Smooth muscle cell (in vitro differentiated cells): ENCODE measurements around the gene ADH1B. TPM values are rescaled to one million over a fixed set of nuclear protein-coding genes. Genes with fewer than 3 reads are reported as not detected.

Experiments
- DNase-seq: peaks from one replicate; lab custom pipeline; 2025; ENCODE audit not compliant: unreplicated experiment; lab: John Stamatoyannopoulos, UW
- H2AFZ ChIP-seq: fragments of 200-600 bp; sonication (generic); 2 replicates; pipeline ENCODE4 v1.6.0; 2016; ENCODE audit warnings: antibody characterized with exemption, low read depth, mild to moderate bottlenecking
- H3F3A ChIP-seq: fragments of 200-600 bp; sonication (generic); 2 replicates; pipeline ENCODE4 v1.6.0; 2017; ENCODE audit warnings: antibody characterized with exemption, low read depth
- H3K27ac ChIP-seq: fragments of 200-600 bp; sonication (generic); 2 replicates; pipeline ENCODE4 v1.5.1; 2016; ENCODE audit warnings: low read depth, mild to moderate bottlenecking
- H3K27me3 ChIP-seq: fragments of 200-600 bp; sonication (generic); 2 replicates; pipeline ENCODE4 v1.6.1; 2016; ENCODE audit warnings: low read depth, mild to moderate bottlenecking
- H3K36me3 ChIP-seq: fragments of 200-600 bp; sonication (generic); 2 replicates; pipeline ENCODE4 v1.5.1; 2016; ENCODE audit warnings: low read depth
- H3K4me1 ChIP-seq: fragments of 200-600 bp; sonication (generic); 2 replicates; pipeline ENCODE4 v1.5.1; 2016; ENCODE audit warnings: low read depth
- H3K4me2 ChIP-seq: fragments of 200-600 bp; sonication (generic); 2 replicates; pipeline ENCODE4 v1.6.0; 2016; ENCODE audit warnings: mild to moderate bottlenecking
- H3K4me3 ChIP-seq: fragments of 200-600 bp; sonication (generic); 2 replicates; pipeline ENCODE4 v1.5.1; 2016; ENCODE audit warnings: mild to moderate bottlenecking
- H3K79me2 ChIP-seq: fragments of 200-600 bp; sonication (generic); 2 replicates; pipeline ENCODE4 v1.6.0; 2016; ENCODE audit warnings: low read depth, mild to moderate bottlenecking
- H3K9ac ChIP-seq: fragments of 200-600 bp; sonication (generic); 2 replicates; pipeline ENCODE4 v1.6.0; 2016; ENCODE audit warnings: low read depth
- H3K9me3 ChIP-seq: fragments of 200-600 bp; sonication (generic); replicated peaks from 2 replicates; pipeline ENCODE4 v1.5.1; 2016; ENCODE audit warnings: low read depth
- H4K20me1 ChIP-seq: fragments of 200-600 bp; sonication (generic); 2 replicates; pipeline ENCODE4 v1.6.0; 2016; ENCODE audit warnings: low read depth
- WGBS: methylation state at CpG from one replicate; pipeline ENCODE4 v1.1.7; 2016; ENCODE audit warnings: low lambda C conversion rate; 5-methylcytosine and 5-hydroxymethylcytosine counted together
- polyA plus RNA-seq: library from polyadenylated mRNA; unstranded; fragments of >200 nt; fragmentation: Nextera tagmentation; extraction: Ambion mirVana; gene quantifications from 2 replicates; pipeline ENCODE4 v1.2.1, GENCODE V29; 2016
- total RNA-seq: library from RNA; depleted of rRNA; stranded (reverse); fragments of >200 nt; gene quantifications from 2 replicates; pipeline ENCODE4 v1.2.3, GENCODE V29; 2014
- TF ChIP-seq, protein P1 (sequence below): fragments of 200-600 bp; sonication (generic); IDR thresholded peaks from 2 replicates; pipeline ENCODE4 v1.5.1; 2017; ENCODE audit warnings: borderline replicate concordance, mild to moderate bottlenecking, antibody characterized with exemption; ENCODE audit not compliant: insufficient read depth, poor library complexity, severe bottlenecking

Gene ADH1B
- total and polyA plus RNA-seq, 2 experiments from 2014 or later: not detected

GRCh38 chr4:99305638-99306400 lies 15.4 kb downstream of the ADH1B start:
- H3K79me2 ChIP-seq: no peaks in the 10 kb centered on the region
- no peaks in the 10 kb centered on the region for H3K4me1 ChIP-seq
- H3K36me3 ChIP-seq: no peaks in the 10 kb centered on the region
- DNase-seq: no peak
- no peaks in the 10 kb centered on the region for H3F3A ChIP-seq
- no peaks in the 10 kb centered on the region for H3K27me3 ChIP-seq
- no peaks in the 10 kb centered on the region for H4K20me1 ChIP-seq
- H3K27ac ChIP-seq: no peak overlapping the region
- H3K4me3 ChIP-seq: no peak overlapping the region
- 95% methylated on average over 11 of the region's 11 CpGs for WGBS
- H2AFZ ChIP-seq: no peak overlapping the region
- TF ChIP-seq, protein P1, sequence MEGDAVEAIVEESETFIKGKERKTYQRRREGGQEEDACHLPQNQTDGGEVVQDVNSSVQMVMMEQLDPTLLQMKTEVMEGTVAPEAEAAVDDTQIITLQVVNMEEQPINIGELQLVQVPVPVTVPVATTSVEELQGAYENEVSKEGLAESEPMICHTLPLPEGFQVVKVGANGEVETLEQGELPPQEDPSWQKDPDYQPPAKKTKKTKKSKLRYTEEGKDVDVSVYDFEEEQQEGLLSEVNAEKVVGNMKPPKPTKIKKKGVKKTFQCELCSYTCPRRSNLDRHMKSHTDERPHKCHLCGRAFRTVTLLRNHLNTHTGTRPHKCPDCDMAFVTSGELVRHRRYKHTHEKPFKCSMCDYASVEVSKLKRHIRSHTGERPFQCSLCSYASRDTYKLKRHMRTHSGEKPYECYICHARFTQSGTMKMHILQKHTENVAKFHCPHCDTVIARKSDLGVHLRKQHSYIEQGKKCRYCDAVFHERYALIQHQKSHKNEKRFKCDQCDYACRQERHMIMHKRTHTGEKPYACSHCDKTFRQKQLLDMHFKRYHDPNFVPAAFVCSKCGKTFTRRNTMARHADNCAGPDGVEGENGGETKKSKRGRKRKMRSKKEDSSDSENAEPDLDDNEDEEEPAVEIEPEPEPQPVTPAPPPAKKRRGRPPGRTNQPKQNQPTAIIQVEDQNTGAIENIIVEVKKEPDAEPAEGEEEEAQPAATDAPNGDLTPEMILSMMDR: no peak
- H3K9ac ChIP-seq: no peak overlapping the region
- no peaks in the 10 kb centered on the region for H3K9me3 ChIP-seq
- H3K4me2 ChIP-seq: no peak overlapping the region

DNA sequence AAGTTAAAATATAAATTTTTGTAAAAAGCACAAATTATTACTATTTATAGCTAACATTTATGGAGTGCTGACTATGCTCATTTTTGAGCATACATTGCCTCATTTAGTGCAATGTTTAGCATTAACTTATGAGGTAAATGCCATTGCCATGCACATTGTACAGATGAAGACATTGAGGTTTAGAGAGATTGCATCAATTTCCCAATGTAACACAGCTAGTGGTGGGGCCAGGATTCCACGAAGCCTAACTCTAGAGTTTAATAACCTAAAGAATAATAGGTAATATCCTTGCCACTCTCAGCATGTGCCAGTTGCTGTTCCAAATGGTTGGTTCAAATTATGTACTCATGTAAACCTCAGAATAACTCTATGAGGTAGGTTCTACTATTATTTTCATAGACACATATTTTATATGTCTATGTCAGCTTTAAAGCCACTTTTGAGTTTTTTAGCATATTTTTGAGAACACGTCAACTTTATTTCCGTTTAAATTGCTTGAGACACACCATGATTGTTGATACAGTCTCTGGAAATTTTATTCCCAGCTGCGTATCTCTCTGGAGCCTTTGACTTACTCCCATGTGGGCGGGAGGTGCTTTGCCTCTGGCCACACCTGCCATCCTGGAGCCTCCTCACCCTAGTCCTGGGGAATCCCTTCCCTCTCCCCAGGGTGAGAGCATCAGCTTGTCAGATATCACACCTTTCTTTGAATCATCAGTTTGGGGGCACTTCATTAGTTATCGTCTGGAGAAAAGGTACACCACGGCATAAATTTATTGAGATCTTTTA lies 19.6 kb downstream of the ADH1B start:
- no peak for DNase-seq
- no peak overlapping the region for H3K4me3 ChIP-seq

DNA sequence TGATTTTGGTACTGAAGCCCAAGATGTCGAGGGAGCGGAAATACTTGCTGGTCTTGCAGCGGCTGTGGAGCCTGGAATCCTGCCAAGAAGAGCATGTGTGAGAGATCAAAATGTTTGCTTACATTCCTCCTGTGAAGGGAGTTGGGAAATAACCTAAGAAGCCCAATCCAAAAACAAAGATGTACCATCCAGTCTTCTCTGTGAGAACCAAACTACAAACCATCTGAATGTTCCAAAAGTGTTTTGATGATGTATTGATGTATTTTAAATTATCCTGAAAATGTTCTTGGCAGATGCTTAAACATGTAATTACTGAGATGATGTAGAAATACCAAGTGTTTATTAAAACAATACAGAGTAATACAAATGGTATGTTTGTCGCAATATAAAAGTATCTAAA lies 20.3 kb downstream of the ADH1B start:
- DNase-seq: no peak
- Histone ChIP-seq H3K27me3 (no peaks in the 10 kb centered on the region), H3K36me3 (no peaks in the 10 kb centered on the region), H2AFZ (no peak overlapping the region), H3K4me2 (no peak overlapping the region), H3K9me3 (no peaks in the 10 kb centered on the region), H3K27ac (no peak overlapping the region), H3K79me2 (no peaks in the 10 kb centered on the region), H3F3A (no peaks in the 10 kb centered on the region), H4K20me1 (no peaks in the 10 kb centered on the region), H3K4me3 (no peak overlapping the region), H3K9ac (no peak overlapping the region), H3K4me1 (no peaks in the 10 kb centered on the region)
- TF ChIP-seq, protein P1: no peak
- WGBS: 55% methylated on average over 4 of the region's 4 CpGs

More for the DNA sequence above, 19.6 kb downstream of the ADH1B start:
- H3K9me3 ChIP-seq: no peaks in the 10 kb centered on the region
- TF ChIP-seq, protein P1: no peak
- H3K4me2 ChIP-seq: no peak overlapping the region
- H3K27ac ChIP-seq: no peak overlapping the region
- H3K9ac ChIP-seq: no peak overlapping the region
- H3K79me2 ChIP-seq: no peaks in the 10 kb centered on the region
- H3K27me3 ChIP-seq: no peaks in the 10 kb centered on the region
- no peak overlapping the region for H2AFZ ChIP-seq
- no peaks in the 10 kb centered on the region for H4K20me1 ChIP-seq
- H3K4me1 ChIP-seq: no peaks in the 10 kb centered on the region
- WGBS: 90% methylated on average over 7 of the region's 7 CpGs
- H3F3A ChIP-seq: no peaks in the 10 kb centered on the region
- no peaks in the 10 kb centered on the region for H3K36me3 ChIP-seq
